Activated CD4-positive, alpha-beta T cell treated with anti-CD3 and anti-CD28 coated beads, Interleukin-2, Interleukin-4, amounts not matched to agents 100 ng/mL and 50 ng/mL, durations not matched to agents 16 hours and 8 hours (primary cell): Measurements from ENCODE around the gene TMEM167A.
"Not testable (repeated sequence)": the region's sequence is repeated elsewhere in the genome, so short reads cannot be mapped to it uniquely, and the experiment has no call there.

Experiments used
- DNase-seq: peaks from one replicate; pipeline ENCODE4 v3.0.0-alpha.2; 2020; ENCODE audit warnings: low spot score

Gene TMEM167A

GRCh38 chr5:83090169-83090568, 13.0 kb upstream of the TMEM167A start:
- no peak for DNase-seq

GRCh38 chr5:83085106-83085505, 7.9 kb upstream of the TMEM167A start:
- no peak for DNase-seq

- no peak for DNase-seq
These were observed 7.1 kb upstream of the TMEM167A start for GRCh38 chr5:83084336-83084735.

- DNase-seq, result no peak
These were observed 5.6 kb upstream of the TMEM167A start for GRCh38 chr5:83082750-83083149.

- peak; percentile 17 for DNase-seq
These were observed 568 bp upstream of the TMEM167A start for GRCh38 chr5:83077662-83078261.

- DNase-seq, result no peak
These were observed 4.2 kb downstream of the TMEM167A start for GRCh38 chr5:83072966-83073365.

- DNase-seq, result no peak
These were observed 5.7 kb downstream of the TMEM167A start for GRCh38 chr5:83071286-83072051.

- DNase-seq, result no peak
These were observed 7.9 kb downstream of the TMEM167A start for GRCh38 chr5:83069096-83069799.

GRCh38 chr5:83067377-83067776, 9.8 kb downstream of the TMEM167A start:
- DNase-seq, result not testable (repeated sequence)

GRCh38 chr5:83066548-83067110, 10.6 kb downstream of the TMEM167A start:
- DNase-seq, result no peak

- DNase-seq, result no peak
These were observed 17.9 kb downstream of the TMEM167A start for GRCh38 chr5:83059341-83059740.

GRCh38 chr5:83058726-83059125, 18.5 kb downstream of the TMEM167A start:
- no peak for DNase-seq

- DNase-seq, result no peak
These were observed 22.0 kb downstream of the TMEM167A start for GRCh38 chr5:83055166-83055565.

- DNase-seq, result no peak
These were observed 26.4 kb downstream of the TMEM167A start for GRCh38 chr5:83050723-83051340.

GRCh38 chr5:83049370-83049885, 27.8 kb downstream of the TMEM167A start:
- DNase-seq, result no peak

- no peak for DNase-seq
These were observed 28.4 kb downstream of the TMEM167A start for GRCh38 chr5:83048811-83049210.

- no peak for DNase-seq
These were observed 28.9 kb downstream of the TMEM167A start for GRCh38 chr5:83048277-83048676.

GRCh38 chr5:83044926-83045325, 32.3 kb downstream of the TMEM167A start:
- DNase-seq, result no peak

GRCh38 chr5:83042507-83042906, 34.7 kb downstream of the TMEM167A start:
- DNase-seq, result no peak

- DNase-seq, result no peak
These were observed 38.3 kb downstream of the TMEM167A start for GRCh38 chr5:83038924-83039323.

GRCh38 chr5:83036991-83037575, 40.1 kb downstream of the TMEM167A start:
- DNase-seq, result no peak
